Inferior parietal cortex (tissue), 1 donor: ENCODE measurements around the gene GIMAP5.

Experiments
- DNase-seq: peaks from one replicate; pipeline ENCODE4 v3.0.0-alpha.2; 2016; ENCODE audit errors: extremely low spot score

Gene GIMAP5

GRCh38 chr7:150735596-150736358 lies 1.4 kb upstream of the GIMAP5 start:
- no peak for DNase-seq

- DNase-seq = no peak
Measured at GRCh38 chr7:150736864-150737263, 354 bp upstream of the GIMAP5 start.

- DNase-seq = no peak
Measured at GRCh38 chr7:150738092-150738491, 874 bp downstream of the GIMAP5 start.

- DNase-seq = no peak
Measured at GRCh38 chr7:150738591-150739001, 1.4 kb downstream of the GIMAP5 start.

- DNase-seq = no peak
Measured at GRCh38 chr7:150739033-150739432, 1.8 kb downstream of the GIMAP5 start.

GRCh38 chr7:150740053-150740452 lies 2.8 kb downstream of the GIMAP5 start:
- no peak for DNase-seq

- no peak for DNase-seq
Measured at GRCh38 chr7:150742286-150742968, 5.2 kb downstream of the GIMAP5 start.

GRCh38 chr7:150744041-150744656 lies 6.9 kb downstream of the GIMAP5 start:
- no peak for DNase-seq

GRCh38 chr7:150745086-150745485 lies 7.9 kb downstream of the GIMAP5 start:
- no peak for DNase-seq

GRCh38 chr7:150745876-150746275 lies 8.7 kb downstream of the GIMAP5 start:
- DNase-seq = no peak

GRCh38 chr7:150746921-150747320 lies 9.7 kb downstream of the GIMAP5 start:
- no peak for DNase-seq

GRCh38 chr7:150748376-150748775 lies 11.2 kb downstream of the GIMAP5 start:
- DNase-seq = no peak

GRCh38 chr7:150751702-150752101 lies 14.5 kb downstream of the GIMAP5 start:
- no peak for DNase-seq

- no peak for DNase-seq
Measured at GRCh38 chr7:150753239-150753638, 16.0 kb downstream of the GIMAP5 start.

GRCh38 chr7:150753826-150754603 lies 16.8 kb downstream of the GIMAP5 start:
- no peak for DNase-seq

- DNase-seq = no peak
Measured at GRCh38 chr7:150754951-150755350, 17.7 kb downstream of the GIMAP5 start.

GRCh38 chr7:150755473-150756099 lies 18.4 kb downstream of the GIMAP5 start:
- DNase-seq = no peak

GRCh38 chr7:150756166-150756565 lies 18.9 kb downstream of the GIMAP5 start:
- no peak for DNase-seq

- DNase-seq = peak; percentile 40
Measured at GRCh38 chr7:150756858-150757257, 19.6 kb downstream of the GIMAP5 start.

- no peak for DNase-seq
Measured at GRCh38 chr7:150759479-150759878, 22.3 kb downstream of the GIMAP5 start.

- DNase-seq = no peak
Measured at GRCh38 chr7:150766334-150766709, 29.1 kb downstream of the GIMAP5 start.

- no peak for DNase-seq
Measured at GRCh38 chr7:150769768-150770167, 32.5 kb downstream of the GIMAP5 start.
